HCT116 (cell line): ENCODE measurements around the gene PXDN. TPM values are rescaled to one million over a fixed set of nuclear protein-coding genes. Genes with fewer than 3 reads are reported as not detected.
A peak's percentile ranks its signal among the peaks of the same experiment; 100 is the strongest.

Experiments used
- ATAC-seq: fragments of 200-7000 bp; cut with Tn5 transposase; 2 replicates; pipeline ENCODE4 v1.9.1; 2020; ENCODE audit warnings: mild to moderate bottlenecking, moderate library complexity
- BruUV-seq: library from RNA; stranded (reverse); fragments of 400-500 nt; replicated peaks from 2 replicates; lab custom pipeline; 2021; lab: Mats Ljungman, UMichigan
- CTCF ChIA-PET: fragments of 300-600 bp; sonication (Branson Sonifier 250); formaldehyde crosslinking; loops from one replicate; lab custom pipeline; 2021; ENCODE audit warnings: antibody characterized with exemption; lab: Charles Lee
- POLR2A ChIA-PET: fragments of 300-600, 350-600 bp; sonication (Branson Sonifier 250); formaldehyde crosslinking; loops from one replicate; lab custom pipeline; 2021; ENCODE audit warnings: antibody characterized with exemption; lab: Charles Lee
- RAD21 ChIA-PET, 2 experiments: fragments of 300-600 bp; sonication (Branson Sonifier 250); formaldehyde crosslinking; loops; one replicate each; lab custom pipeline; 2023; ENCODE audit warnings: low total read pairs in 2 of 2; ENCODE audit not compliant: uncharacterized antibody in 2 of 2, unreplicated experiment in 2 of 2, low non-redundant PET in 1 of 2; lab: Charles Lee
- DNase-seq: peaks from one replicate; pipeline ENCODE4 v3.0.0-alpha.2; 2010; ENCODE audit warnings: low read depth, low spot score
- H2AFZ ChIP-seq: fragments of 200-600 bp; shearing (Covaris generic), sonication (generic); 2 replicates; pipeline ENCODE4 v1.6.1; 2017; ENCODE audit warnings: low read depth, mixed run types, mixed read lengths, antibody characterized with exemption, low read length; ENCODE audit not compliant: poor library complexity, severe bottlenecking
- H3K27ac ChIP-seq: 2 replicates; pipeline ENCODE4 v1.5.1; 2012; ENCODE audit warnings: low read depth, low read length
- H3K27me3 ChIP-seq: fragments of 200-600 bp; sonication (generic); 2 replicates; pipeline ENCODE4 v1.6.1; 2016; ENCODE audit warnings: mixed run types, low read length, mixed read lengths; ENCODE audit not compliant: insufficient read depth
- H3K36me3 ChIP-seq, 2 experiments: fragments of 200-500 bp in 1 of 2; fragments of 200-600 bp in 1 of 2; sonication (Bioruptor generic) in 1 of 2; sonication (generic) in 1 of 2; 2 replicates each; pipeline versions ENCODE4 v1.5.1 to v1.6.1; 2014 to 2016; ENCODE audit warnings: low read length in 2 of 2, inconsistent platforms in 1 of 2, mixed read lengths in 1 of 2, mixed run types in 1 of 2; ENCODE audit not compliant: insufficient read depth in 2 of 2, control insufficient read depth in 1 of 2
- H3K4me1 ChIP-seq, 2 experiments: fragments of 200-600 bp in 1 of 2; sonication (generic) in 1 of 2; 2 replicates each; pipeline versions ENCODE4 v1.5.1 to v1.6.1; 2012 to 2017; ENCODE audit warnings: low read length in 2 of 2, inconsistent platforms in 1 of 2, mild to moderate bottlenecking in 1 of 2, mixed read lengths in 1 of 2, mixed run types in 1 of 2, moderate library complexity in 1 of 2; ENCODE audit not compliant: insufficient read depth in 2 of 2, control insufficient read depth in 1 of 2
- H3K4me2 ChIP-seq: fragments of 200-600 bp; sonication (generic); 2 replicates; pipeline ENCODE4 v1.6.1; 2017; ENCODE audit warnings: mixed run types, low read length, mixed read lengths
- H3K4me3 ChIP-seq, 2 experiments: fragments of 200-600 bp in 1 of 2; sonication (generic) in 1 of 2; replicated peaks in 1 of 2; 2 replicates each; pipeline ENCODE4 v1.5.1; 2011 to 2016; ENCODE audit warnings: low read length in 2 of 2, control low read depth in 1 of 2, low read depth in 1 of 2, mild to moderate bottlenecking in 1 of 2, mixed read lengths in 1 of 2, mixed run types in 1 of 2
- H3K79me2 ChIP-seq: fragments of 200-600 bp; sonication (generic); 2 replicates; pipeline ENCODE4 v1.6.1; 2017; ENCODE audit warnings: mild to moderate bottlenecking, mixed run types, low read length, moderate library complexity, mixed read lengths; ENCODE audit not compliant: insufficient read depth
- H3K9ac ChIP-seq: fragments of 200-600 bp; sonication (generic); 2 replicates; pipeline ENCODE4 v1.6.1; 2016; ENCODE audit warnings: low read length, mixed read lengths
- H3K9me2 ChIP-seq: fragments of 200-600 bp; sonication (generic), shearing (Covaris generic); 2 replicates; pipeline ENCODE4 v1.6.1; 2017; ENCODE audit warnings: mixed run types, mild to moderate bottlenecking, moderate library complexity; ENCODE audit not compliant: insufficient read depth
- H3K9me3 ChIP-seq, 2 experiments: fragments of 200-500 bp in 1 of 2; fragments of 200-600 bp in 1 of 2; sonication (Bioruptor generic) in 1 of 2; sonication (generic) in 1 of 2; 2 replicates each; pipeline ENCODE4 v1.6.1; 2014 to 2017; ENCODE audit warnings: low read length in 2 of 2, mixed read lengths in 2 of 2, inconsistent platforms in 1 of 2, low read depth in 1 of 2, mild to moderate bottlenecking in 1 of 2, mixed run types in 1 of 2, moderate library complexity in 1 of 2; ENCODE audit not compliant: control insufficient read depth in 1 of 2, insufficient read depth in 1 of 2
- H4K20me1 ChIP-seq: fragments of 200-600 bp; sonication (generic), shearing (Covaris generic); 2 replicates; pipeline ENCODE4 v1.6.1; 2017; ENCODE audit warnings: mixed run types, mild to moderate bottlenecking, moderate library complexity; ENCODE audit not compliant: insufficient read depth
- CBX3 ChIP-seq: IDR thresholded peaks from 2 replicates; pipeline ENCODE4 v1.6.1; 2012; ENCODE audit warnings: low read depth
- CTCF ChIP-seq, 3 experiments: fragments of 200-600 bp in 1 of 3; sonication (generic) in 1 of 3; IDR thresholded peaks in 2 of 3; conservative IDR thresholded peaks in 1 of 3; 2 replicates each; pipeline ENCODE4 v1.5.1; 2012 to 2017; ENCODE audit warnings: low read depth in 2 of 3, low read length in 2 of 3, antibody characterized with exemption in 1 of 3, borderline replicate concordance in 1 of 3, control low read depth in 1 of 3, mild to moderate bottlenecking in 1 of 3, mixed read lengths in 1 of 3, mixed run types in 1 of 3, moderate library complexity in 1 of 3; ENCODE audit not compliant: insufficient read depth in 1 of 3
- FOSL1 ChIP-seq: IDR thresholded peaks from 2 replicates; pipeline ENCODE4 v1.6.1; 2012; ENCODE audit warnings: low read depth
- JUND ChIP-seq: IDR thresholded peaks from 2 replicates; pipeline ENCODE4 v1.6.1; 2012
- POLR2A ChIP-seq: IDR thresholded peaks from 2 replicates; pipeline ENCODE4 v1.7.0; 2011; ENCODE audit warnings: borderline replicate concordance; ENCODE audit not compliant: insufficient read depth, insufficient read length; ENCODE audit errors: extremely low read depth
- REST ChIP-seq: IDR thresholded peaks from 2 replicates; pipeline ENCODE4 v1.6.1; 2012; ENCODE audit warnings: low read depth
- TCF7L2 ChIP-seq: IDR thresholded peaks from 2 replicates; pipeline ENCODE4 v1.7.0; 2011; ENCODE audit warnings: borderline replicate concordance, inconsistent platforms; ENCODE audit not compliant: insufficient read depth, insufficient read length; ENCODE audit errors: extremely low read depth
- YY1 ChIP-seq: IDR thresholded peaks from 2 replicates; pipeline ENCODE4 v1.6.1; 2011; ENCODE audit warnings: low read length, low read depth, moderate library complexity, mild to moderate bottlenecking; ENCODE audit not compliant: insufficient replicate concordance; ENCODE audit errors: extremely low read depth
- ZFX ChIP-seq: fragments of 450-650 bp; IDR thresholded peaks from 2 replicates; pipeline ENCODE4 v1.6.1; 2017
- intact Hi-C: fragments of 100-400 bp; cut with micrococcal nuclease; formaldehyde crosslinking; loops from 2 replicates; pipeline ENCODE4 v1.10.0; 2022
- total RNA-seq: library from RNA; stranded (reverse); gene quantifications from one replicate; pipeline ENCODE4 v1.2.1, GENCODE V29; 2021; ENCODE audit not compliant: unreplicated experiment

PXDN gene
- total RNA-seq, 1 experiment from 2014 or later, result 10.7 TPM

- TF ChIP-seq CTCF (IDR thresholded peaks at IDR 0.05 in 2 of 3, conservative IDR thresholded peaks at IDR 0.05 in 1 of 3; ENCODE audit: borderline replicate concordance in 1 of 3, insufficient read depth in 1 of 3, low read depth in 2 of 3, low read length in 2 of 3) (no peak), CBX3 (no peak), ZFX (no peak), JUND (no peak), YY1 (no peak), POLR2A (no peak)
These were observed 85.7 kb downstream of the PXDN start (continued) for GRCh38 chr2:1658394-1659151.

- no TSS peak for BruUV-seq
- intact Hi-C loops, result no loop called here
- ChIA-PET RAD21 (no interaction called here), POLR2A (no interaction called here), CTCF (no interaction called here)
- no peak overlapping the region for H2AFZ ChIP-seq
- TF ChIP-seq FOSL1 (no peak), YY1 (no peak), TCF7L2 (no peak), ZFX (no peak), REST (no peak)
- no peaks in the 10 kb centered on the region for H3K4me1 ChIP-seq
- no peaks in the 10 kb centered on the region; a peak in 1 of 4 replicates for H3K36me3 ChIP-seq
- H3K27me3 ChIP-seq, result no peaks in the 10 kb centered on the region
- no peaks in the 10 kb centered on the region for H4K20me1 ChIP-seq
- H3K9me2 ChIP-seq, result no peaks in the 10 kb centered on the region
- H3K9me3 ChIP-seq, result no peaks in the 10 kb centered on the region
- H3K9ac ChIP-seq, result no peak overlapping the region
- peak; percentile 64 for ATAC-seq
- H3K4me3 ChIP-seq, result no peak overlapping the region
- H3K4me2 ChIP-seq, result no peak overlapping the region
- DNase-seq, result no peak
- H3K79me2 ChIP-seq, result no peaks in the 10 kb centered on the region
- no peak overlapping the region for H3K27ac ChIP-seq
These were observed 87.1 kb downstream of the PXDN start for GRCh38 chr2:1656961-1657841.
